Epithelial cell of esophagus (primary cell): Measurements from ENCODE around the gene USP3.
"Not testable (repeated sequence)": the region's sequence is repeated elsewhere in the genome, so short reads cannot be mapped to it uniquely, and the experiment has no call there.

Experiments
- DNase-seq: peaks from one replicate; pipeline ENCODE4 v3.0.0; 2010; ENCODE audit warnings: low read depth
- H3K4me3 ChIP-seq: 2 replicates; pipeline ENCODE4 v1.5.1; 2011; ENCODE audit warnings: mild to moderate bottlenecking, low read length, control low read depth
- CTCF ChIP-seq: IDR thresholded peaks from 2 replicates; pipeline ENCODE4 v1.5.1; 2011; ENCODE audit warnings: low read depth, mild to moderate bottlenecking, low read length, control low read depth, inconsistent platforms; ENCODE audit not compliant: insufficient read depth; ENCODE audit errors: missing control alignments

Gene USP3

GRCh38 chr15:63514531-63514943 is 10.1 kb downstream of the USP3 start:
- TF ChIP-seq CTCF, result no peak
- H3K4me3 ChIP-seq, result no peak overlapping the region
- peak; percentile 94 for DNase-seq

GRCh38 chr15:63517202-63517601 is 12.8 kb downstream of the USP3 start:
- no peak overlapping the region for H3K4me3 ChIP-seq
- DNase-seq, result no peak
- TF ChIP-seq CTCF, result no peak

- DNase-seq, result peak; percentile 74
- no peak overlapping the region for H3K4me3 ChIP-seq
- no peak for TF ChIP-seq CTCF
Measured at GRCh38 chr15:63517628-63518027, 13.2 kb downstream of the USP3 start.

- no peak for DNase-seq
- TF ChIP-seq CTCF, result no peak
- no peak overlapping the region for H3K4me3 ChIP-seq
Measured at GRCh38 chr15:63519041-63519440, 14.6 kb downstream of the USP3 start.

GRCh38 chr15:63519548-63520178 is 15.3 kb downstream of the USP3 start:
- no peak for DNase-seq
- TF ChIP-seq CTCF, result no peak
- no peak overlapping the region for H3K4me3 ChIP-seq

GRCh38 chr15:63520462-63520861 is 16.1 kb downstream of the USP3 start:
- not testable (repeated sequence) for DNase-seq, H3K4me3 ChIP-seq

- TF ChIP-seq CTCF, result no peak
- DNase-seq, result peak; percentile 92
- no peak overlapping the region for H3K4me3 ChIP-seq
Measured at GRCh38 chr15:63522225-63522578, 17.8 kb downstream of the USP3 start.
